Left ventricle myocardium inferior (tissue), 1 donor: ENCODE results near the gene OR2AE1. TPM values are rescaled to one million over a fixed set of nuclear protein-coding genes. Genes with fewer than 3 reads are reported as not detected.

Source experiments
- DNase-seq: peaks from one replicate; pipeline ENCODE4 v3.0.0-alpha.2; 2020
- H3K27ac ChIP-seq: fragments of 200-600 bp; replicated peaks from 2 replicates; pipeline ENCODE4 v1.8.0; 2021
- H3K27me3 ChIP-seq: fragments of 200-600 bp; 2 replicates; pipeline ENCODE4 v1.8.0; 2021; ENCODE audit warnings: low read depth
- H3K36me3 ChIP-seq: fragments of 200-600 bp; 2 replicates; pipeline ENCODE4 v1.8.0; 2021
- H3K4me1 ChIP-seq: fragments of 200-600 bp; 2 replicates; pipeline ENCODE4 v1.8.0; 2021
- H3K4me3 ChIP-seq: fragments of 200-600 bp; 2 replicates; pipeline ENCODE4 v1.8.0; 2021; ENCODE audit warnings: mild to moderate bottlenecking, moderate library complexity
- H3K9me3 ChIP-seq: fragments of 200-600 bp; replicated peaks from 2 replicates; pipeline ENCODE4 v1.8.0; 2021
- CTCF ChIP-seq: fragments of 200-600 bp; IDR thresholded peaks from 2 replicates; pipeline ENCODE4 v1.8.0; 2021; ENCODE audit warnings: antibody characterized with exemption, mild to moderate bottlenecking, borderline replicate concordance
- intact Hi-C: fragments of 100-400 bp; cut with micrococcal nuclease; formaldehyde crosslinking; loops from one replicate; pipeline ENCODE4 v1.11.0; 2022
- total RNA-seq: library from RNA; stranded (reverse); fragmentation: NEBNext Ultra II Directional; extraction: Animal tissue kit (Norgen Biotek cat#: 25700); gene quantifications from one replicate; pipeline ENCODE4 v1.2.1, GENCODE V29; 2021
- donor health status: DM: no; HTN: yes; CAD: no; lungs with severe emphysema.

Gene OR2AE1
- total RNA-seq, 1 donor from 2014 or later = not detected

GRCh38 chr7:99831595-99831994 lies 45.2 kb downstream of the OR2AE1 start:
- no peak for TF ChIP-seq CTCF
- H3K27me3 ChIP-seq = peaks cover 15% of the 10 kb centered on the region
- no peak overlapping the region for H3K27ac ChIP-seq
- intact Hi-C loops = no loop called here
- no peaks in the 10 kb centered on the region for H3K36me3 ChIP-seq
- H3K4me1 ChIP-seq = no peaks in the 10 kb centered on the region
- no peaks in the 10 kb centered on the region for H3K9me3 ChIP-seq
- H3K4me3 ChIP-seq = no peak overlapping the region
- no peak for DNase-seq

GRCh38 chr7:99829524-99830160 lies 47.2 kb downstream of the OR2AE1 start:
- no peaks in the 10 kb centered on the region for H3K36me3 ChIP-seq
- no peaks in the 10 kb centered on the region for H3K4me1 ChIP-seq
- DNase-seq = no peak
- intact Hi-C loops = no loop called here
- no peak overlapping the region for H3K4me3 ChIP-seq
- peaks cover 15% of the 10 kb centered on the region for H3K27me3 ChIP-seq
- H3K27ac ChIP-seq = no peak overlapping the region
- H3K9me3 ChIP-seq = no peaks in the 10 kb centered on the region
- no peak for TF ChIP-seq CTCF

- DNase-seq = no peak
- Histone ChIP-seq H3K27me3 (peaks cover 13% of the 10 kb centered on the region), H3K4me3 (no peak overlapping the region), H3K36me3 (no peaks in the 10 kb centered on the region), H3K27ac (no peak overlapping the region), H3K9me3 (no peaks in the 10 kb centered on the region), H3K4me1 (no peaks in the 10 kb centered on the region)
- TF ChIP-seq CTCF = no peak
- intact Hi-C loops = no loop called here
These were observed 48.0 kb downstream of the OR2AE1 start for GRCh38 chr7:99828811-99829210.

- DNase-seq = no peak
- intact Hi-C loops = no loop called here
- H3K27me3 ChIP-seq = peaks cover 3% of the 10 kb centered on the region
- H3K27ac ChIP-seq = no peak overlapping the region
- no peak for TF ChIP-seq CTCF
- no peak overlapping the region for H3K4me3 ChIP-seq
- H3K4me1 ChIP-seq = no peaks in the 10 kb centered on the region
- H3K36me3 ChIP-seq = no peaks in the 10 kb centered on the region
- no peaks in the 10 kb centered on the region for H3K9me3 ChIP-seq
These were observed 49.6 kb downstream of the OR2AE1 start for GRCh38 chr7:99827040-99827778.

Other genes with a start within 250 kb of the OR2AE1 start
- not detected for gene CYP3A5, start 197.0 kb downstream of the OR2AE1 start, total RNA-seq
- not detected for gene CYP3A7, start 141.8 kb downstream of the OR2AE1 start, total RNA-seq
- gene CYP3A4, start 92.8 kb downstream of the OR2AE1 start, total RNA-seq = not detected
- not detected for gene CYP3A43, start 49.0 kb downstream of the OR2AE1 start, total RNA-seq
- 7.1 TPM for gene TRIM4, start 42.5 kb upstream of the OR2AE1 start, total RNA-seq
- 0.27 TPM for gene GJC3, start 52.6 kb upstream of the OR2AE1 start, total RNA-seq
- gene AZGP1, start 99.0 kb upstream of the OR2AE1 start, total RNA-seq = 85.5 TPM
- 37.1 TPM for gene ZKSCAN1, start 138.6 kb upstream of the OR2AE1 start, total RNA-seq
- gene ZSCAN21, start 172.7 kb upstream of the OR2AE1 start, total RNA-seq = 6.4 TPM
- 12.9 TPM for gene ZNF3, start 204.7 kb upstream of the OR2AE1 start, total RNA-seq
- 114 TPM for gene COPS6, start 211.9 kb upstream of the OR2AE1 start, total RNA-seq
- 21.1 TPM for gene MCM7, start 224.4 kb upstream of the OR2AE1 start, total RNA-seq
- gene AP4M1, start 224.6 kb upstream of the OR2AE1 start, total RNA-seq = 11.8 TPM
- gene TAF6, start 242.3 kb upstream of the OR2AE1 start, total RNA-seq = 34.1 TPM
- 8.5 TPM for gene CNPY4, start 242.6 kb upstream of the OR2AE1 start, total RNA-seq
- gene MBLAC1, start 249.9 kb upstream of the OR2AE1 start, total RNA-seq = 2.0 TPM